Neural cell (in vitro differentiated cells): ENCODE measurements around the gene PNMA8C. TPM values are rescaled to one million over a fixed set of nuclear protein-coding genes. Genes with fewer than 3 reads are reported as not detected.

Source experiments
- H2AFZ ChIP-seq: fragments of 200-600, 300-800 bp; sonication (generic), shearing (Covaris generic); 2 replicates; pipeline ENCODE4 v1.6.0; 2014; ENCODE audit warnings: low read depth, mild to moderate bottlenecking, antibody characterized with exemption, low read length, moderate library complexity
- H3F3A ChIP-seq: fragments of 200-600 bp; shearing (Covaris generic); 2 replicates; pipeline ENCODE4 v1.6.1; 2016; ENCODE audit warnings: mild to moderate bottlenecking, moderate library complexity, mixed read lengths, antibody characterized with exemption, low read length; ENCODE audit not compliant: insufficient read depth, poor library complexity, severe bottlenecking
- H3K27ac ChIP-seq: fragments of 200-600, 300-800 bp; sonication (generic), shearing (Covaris generic); 2 replicates; pipeline ENCODE4 v1.5.1; 2014; ENCODE audit warnings: mild to moderate bottlenecking, low read length, moderate library complexity
- H3K27me3 ChIP-seq: fragments of 300-800, 200-600 bp; sonication (generic), shearing (Covaris generic); 2 replicates; pipeline ENCODE4 v1.6.0; 2014; ENCODE audit warnings: mild to moderate bottlenecking, low read depth, low read length, moderate library complexity; ENCODE audit not compliant: insufficient read depth
- H3K36me3 ChIP-seq: fragments of 300-800, 200-600 bp; sonication (generic), shearing (Covaris generic); 2 replicates; pipeline ENCODE4 v1.5.1; 2014; ENCODE audit warnings: mild to moderate bottlenecking, antibody characterized with exemption, low read length, moderate library complexity; ENCODE audit not compliant: insufficient read depth
- H3K4me2 ChIP-seq: fragments of 300-800, 200-600 bp; sonication (generic), shearing (Covaris generic); 2 replicates; pipeline ENCODE4 v1.6.0; 2014; ENCODE audit warnings: mild to moderate bottlenecking, low read length
- H3K4me3 ChIP-seq: fragments of 300-800, 200-600 bp; sonication (generic), shearing (Covaris generic); 2 replicates; pipeline ENCODE4 v1.5.1; 2014; ENCODE audit warnings: mild to moderate bottlenecking, low read length, moderate library complexity
- H3K79me2 ChIP-seq: fragments of 200-600 bp; shearing (Covaris generic); replicated peaks from 2 replicates; pipeline ENCODE4 v1.6.0; 2014; ENCODE audit warnings: mild to moderate bottlenecking, low read length, moderate library complexity; ENCODE audit not compliant: insufficient read depth
- H3K9ac ChIP-seq: fragments of 300-800, 200-600 bp; sonication (generic), shearing (Covaris generic); 2 replicates; pipeline ENCODE4 v1.6.1; 2016; ENCODE audit warnings: mild to moderate bottlenecking, low read length, mixed read lengths
- H3K9me2 ChIP-seq: fragments of 200-600 bp; shearing (Covaris generic); 2 replicates; pipeline ENCODE4 v1.6.1; 2016; ENCODE audit warnings: mild to moderate bottlenecking, low read length, mixed read lengths; ENCODE audit not compliant: insufficient read depth
- H3K9me3 ChIP-seq: fragments of 200-600, 300-800 bp; sonication (generic), shearing (Covaris generic); 2 replicates; pipeline ENCODE4 v1.6.1; 2016; ENCODE audit warnings: mild to moderate bottlenecking, mixed run types, low read length, moderate library complexity, mixed read lengths
- H4K20me1 ChIP-seq: fragments of 200-600 bp; shearing (Covaris generic); 2 replicates; pipeline ENCODE4 v1.6.1; 2016; ENCODE audit warnings: mild to moderate bottlenecking, mixed run types; ENCODE audit not compliant: insufficient read depth
- CTCF ChIP-seq: fragments of 450-650 bp; IDR thresholded peaks from 2 replicates; pipeline ENCODE4 v1.5.1; 2014; ENCODE audit warnings: antibody characterized with exemption, mild to moderate bottlenecking, moderate library complexity; ENCODE audit not compliant: poor library complexity, severe bottlenecking
- EP300 ChIP-seq: fragments of 450-650 bp; conservative IDR thresholded peaks from 2 replicates; pipeline ENCODE4 v1.6.1; 2014; ENCODE audit warnings: antibody characterized with exemption, mild to moderate bottlenecking, moderate library complexity; ENCODE audit not compliant: poor library complexity, severe bottlenecking
- EZH2 ChIP-seq: fragments of 200-600, 300-800 bp; shearing (Covaris generic), sonication (generic); IDR thresholded peaks from 2 replicates; pipeline ENCODE4 v1.6.1; 2014; ENCODE audit warnings: antibody characterized with exemption, low read length, borderline replicate concordance, mild to moderate bottlenecking; ENCODE audit not compliant: insufficient read depth, poor library complexity, severe bottlenecking
- MXI1 ChIP-seq: fragments of 450-650 bp; conservative IDR thresholded peaks from 2 replicates; pipeline ENCODE4 v1.6.1; 2014; ENCODE audit warnings: antibody characterized with exemption, mild to moderate bottlenecking; ENCODE audit not compliant: poor library complexity, severe bottlenecking
- POLR2AphosphoS5 ChIP-seq: IDR thresholded peaks from 2 replicates; pipeline ENCODE4 v1.6.1; 2012
- RAD21 ChIP-seq: fragments of 450-650 bp; conservative IDR thresholded peaks from 2 replicates; pipeline ENCODE4 v1.6.1; 2014; ENCODE audit warnings: antibody characterized with exemption, mild to moderate bottlenecking, moderate library complexity
- SMC3 ChIP-seq: fragments of 450-650 bp; conservative IDR thresholded peaks from 2 replicates; pipeline ENCODE4 v1.6.1; 2014; ENCODE audit warnings: antibody characterized with exemption, mild to moderate bottlenecking, moderate library complexity; ENCODE audit not compliant: poor library complexity
- TAF1 ChIP-seq: IDR thresholded peaks from 2 replicates; pipeline ENCODE4 v1.6.1; 2012; ENCODE audit warnings: low read depth
- polyA plus RNA-seq: library from polyadenylated mRNA; depleted of rRNA; stranded (reverse); fragments of >200 nt; gene quantifications from 2 replicates; pipeline ENCODE4 v1.2.3, GENCODE V29; 2014
- TF ChIP-seq, protein P1 (sequence below): IDR thresholded peaks from 2 replicates; pipeline ENCODE4 v1.6.1; 2012; ENCODE audit warnings: borderline replicate concordance

Gene PNMA8C
- polyA plus RNA-seq, 1 donor from 2014 or later, result 17.2 TPM

- Histone ChIP-seq H3K9ac (peak overlapping the region; percentile 98), H4K20me1 (no peaks in the 10 kb centered on the region), H3F3A (no peaks in the 10 kb centered on the region), H2AFZ (no peak overlapping the region), H3K9me2 (no peaks in the 10 kb centered on the region), H3K4me2 (peak overlapping the region; percentile 81), H3K79me2 (peaks cover 18% of the 10 kb centered on the region), H3K36me3 (no peaks in the 10 kb centered on the region), H3K27ac (peak overlapping the region; percentile 90), H3K9me3 (no peaks in the 10 kb centered on the region), H3K4me3 (peak overlapping the region; percentile 98), H3K27me3 (no peaks in the 10 kb centered on the region)
- TF ChIP-seq, protein P1, sequence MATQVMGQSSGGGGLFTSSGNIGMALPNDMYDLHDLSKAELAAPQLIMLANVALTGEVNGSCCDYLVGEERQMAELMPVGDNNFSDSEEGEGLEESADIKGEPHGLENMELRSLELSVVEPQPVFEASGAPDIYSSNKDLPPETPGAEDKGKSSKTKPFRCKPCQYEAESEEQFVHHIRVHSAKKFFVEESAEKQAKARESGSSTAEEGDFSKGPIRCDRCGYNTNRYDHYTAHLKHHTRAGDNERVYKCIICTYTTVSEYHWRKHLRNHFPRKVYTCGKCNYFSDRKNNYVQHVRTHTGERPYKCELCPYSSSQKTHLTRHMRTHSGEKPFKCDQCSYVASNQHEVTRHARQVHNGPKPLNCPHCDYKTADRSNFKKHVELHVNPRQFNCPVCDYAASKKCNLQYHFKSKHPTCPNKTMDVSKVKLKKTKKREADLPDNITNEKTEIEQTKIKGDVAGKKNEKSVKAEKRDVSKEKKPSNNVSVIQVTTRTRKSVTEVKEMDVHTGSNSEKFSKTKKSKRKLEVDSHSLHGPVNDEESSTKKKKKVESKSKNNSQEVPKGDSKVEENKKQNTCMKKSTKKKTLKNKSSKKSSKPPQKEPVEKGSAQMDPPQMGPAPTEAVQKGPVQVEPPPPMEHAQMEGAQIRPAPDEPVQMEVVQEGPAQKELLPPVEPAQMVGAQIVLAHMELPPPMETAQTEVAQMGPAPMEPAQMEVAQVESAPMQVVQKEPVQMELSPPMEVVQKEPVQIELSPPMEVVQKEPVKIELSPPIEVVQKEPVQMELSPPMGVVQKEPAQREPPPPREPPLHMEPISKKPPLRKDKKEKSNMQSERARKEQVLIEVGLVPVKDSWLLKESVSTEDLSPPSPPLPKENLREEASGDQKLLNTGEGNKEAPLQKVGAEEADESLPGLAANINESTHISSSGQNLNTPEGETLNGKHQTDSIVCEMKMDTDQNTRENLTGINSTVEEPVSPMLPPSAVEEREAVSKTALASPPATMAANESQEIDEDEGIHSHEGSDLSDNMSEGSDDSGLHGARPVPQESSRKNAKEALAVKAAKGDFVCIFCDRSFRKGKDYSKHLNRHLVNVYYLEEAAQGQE, result no peak
- no peak for TF ChIP-seq MXI1
- TF ChIP-seq TAF1, result no peak
- TF ChIP-seq CTCF, result no peak
- TF ChIP-seq SMC3, result no peak
- TF ChIP-seq RAD21, result no peak
- TF ChIP-seq POLR2AphosphoS5, result no peak
- no peak for TF ChIP-seq EP300
- no peak for TF ChIP-seq EZH2
Observed at GRCh38 chr19:46470376-46470775, 41.6 kb upstream of the PNMA8C start.

GRCh38 chr19:46469541-46470185, 40.9 kb upstream of the PNMA8C start:
- no peaks in the 10 kb centered on the region for H4K20me1 ChIP-seq
- H3K4me3 ChIP-seq, result peak overlapping the region; percentile 98
- no peaks in the 10 kb centered on the region for H3K9me3 ChIP-seq
- H3K9ac ChIP-seq, result no peak overlapping the region
- H2AFZ ChIP-seq, result no peak overlapping the region
- H3K4me2 ChIP-seq, result no peak overlapping the region
- H3K9me2 ChIP-seq, result no peaks in the 10 kb centered on the region
- H3K27me3 ChIP-seq, result no peaks in the 10 kb centered on the region
- H3F3A ChIP-seq, result no peaks in the 10 kb centered on the region
- TF ChIP-seq EP300, result no peak
- no peaks in the 10 kb centered on the region for H3K36me3 ChIP-seq
- H3K79me2 ChIP-seq, result peaks cover 18% of the 10 kb centered on the region
- H3K27ac ChIP-seq, result no peak overlapping the region
